Fibroblast of gingiva (primary cell): Measurements from ENCODE around the gene TMEM204.
A peak's percentile ranks its signal among the peaks of the same experiment; 100 is the strongest.

Experiments used
- DNase-seq: peaks from one replicate; pipeline ENCODE4 v3.0.0-alpha.2; 2011; ENCODE audit warnings: low read depth

TMEM204 gene

GRCh38 chr16:1533443-1533951 is at the start of gene TMEM204:
Gene TMEM204 (plus strand): TSS chr16:1533666. CDS start chr16:1534276, 610 bp downstream.
- DNase-seq, result peak; percentile 89

GRCh38 chr16:1485847-1486496 is 47.5 kb upstream of the TMEM204 start:
- DNase-seq, result no peak

- DNase-seq, result no peak
Measured at GRCh38 chr16:1486551-1487390, 46.7 kb upstream of the TMEM204 start.

- no peak for DNase-seq
Measured at GRCh38 chr16:1487395-1488053, 45.9 kb upstream of the TMEM204 start.

DNA sequence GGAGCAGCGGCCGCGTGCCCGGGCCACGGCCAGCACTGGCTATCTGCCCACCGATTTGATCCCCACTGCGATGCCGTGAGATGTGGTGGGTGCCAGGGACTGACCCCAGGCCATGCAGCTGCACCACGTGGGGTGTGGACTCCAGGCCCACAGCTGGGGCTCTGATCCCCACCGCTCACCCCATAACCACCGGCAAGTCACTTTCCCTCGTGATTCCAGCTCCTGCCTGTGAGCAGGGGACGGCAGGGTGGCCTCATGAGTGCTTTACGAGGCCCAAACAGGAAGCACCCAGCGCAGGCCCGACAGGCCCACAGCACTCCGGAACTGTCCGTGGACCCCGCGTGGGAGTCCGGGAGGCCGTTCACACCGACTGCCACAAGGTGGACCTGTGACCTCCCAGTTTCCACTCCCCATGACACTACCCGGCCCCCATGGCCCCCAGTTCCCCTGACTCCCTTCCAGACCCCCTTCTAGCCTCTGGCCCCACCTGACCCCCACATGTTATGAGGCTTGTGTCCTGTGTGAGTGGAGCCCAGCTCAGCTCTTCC is 45.3 kb upstream of the TMEM204 start:
- DNase-seq, result no peak

GRCh38 chr16:1488619-1489018 is 44.8 kb upstream of the TMEM204 start, which contains the start of gene PTX4:
Gene PTX4 (minus strand): TSS chr16:1488944. CDS start chr16:1488909, 35 bp downstream.
- no peak for DNase-seq

- no peak for DNase-seq
Measured at GRCh38 chr16:1489077-1489476, 44.4 kb upstream of the TMEM204 start.

GRCh38 chr16:1491327-1491726 is 42.1 kb upstream of the TMEM204 start:
- no peak for DNase-seq

DNA sequence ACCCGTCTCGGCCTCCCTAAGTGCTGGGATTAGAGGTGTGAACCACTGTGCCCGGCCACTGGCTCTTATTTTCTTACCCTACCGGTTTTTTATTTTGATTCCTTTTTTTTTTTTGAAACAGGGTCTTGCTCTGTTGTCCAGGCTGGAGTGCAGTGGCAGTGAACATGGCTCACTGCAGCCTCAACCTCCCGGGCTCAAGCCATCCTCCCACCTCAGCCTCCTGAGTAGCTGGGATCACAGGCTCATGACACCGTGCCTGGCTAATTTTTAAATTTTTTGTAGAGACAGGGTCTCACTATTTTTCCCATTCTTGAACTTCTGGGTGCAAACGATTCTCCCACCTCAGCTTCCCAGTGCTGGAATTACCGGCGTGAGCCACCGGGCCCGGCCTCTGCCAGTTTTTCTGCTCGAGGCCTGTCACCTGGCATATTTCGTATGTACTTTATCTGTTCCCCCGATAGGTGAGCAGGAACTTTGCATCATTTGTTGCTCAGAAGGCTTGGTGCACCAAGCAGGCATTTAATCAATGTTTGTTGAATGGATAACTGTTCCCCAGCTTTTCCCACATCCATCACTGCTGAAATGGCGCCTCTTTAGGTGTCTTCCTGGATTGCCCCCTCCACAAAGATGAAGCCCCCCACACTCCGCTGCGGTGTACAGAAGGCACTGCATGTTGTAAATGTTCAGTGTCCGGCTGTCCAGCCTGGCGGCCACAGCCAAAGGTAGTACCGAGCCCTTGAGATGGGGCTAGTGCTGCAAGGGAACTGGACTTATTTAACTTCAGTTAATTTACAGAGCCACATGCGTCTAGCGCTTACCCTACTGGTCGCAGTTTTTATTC is 41.2 kb upstream of the TMEM204 start:
- no peak for DNase-seq

DNA sequence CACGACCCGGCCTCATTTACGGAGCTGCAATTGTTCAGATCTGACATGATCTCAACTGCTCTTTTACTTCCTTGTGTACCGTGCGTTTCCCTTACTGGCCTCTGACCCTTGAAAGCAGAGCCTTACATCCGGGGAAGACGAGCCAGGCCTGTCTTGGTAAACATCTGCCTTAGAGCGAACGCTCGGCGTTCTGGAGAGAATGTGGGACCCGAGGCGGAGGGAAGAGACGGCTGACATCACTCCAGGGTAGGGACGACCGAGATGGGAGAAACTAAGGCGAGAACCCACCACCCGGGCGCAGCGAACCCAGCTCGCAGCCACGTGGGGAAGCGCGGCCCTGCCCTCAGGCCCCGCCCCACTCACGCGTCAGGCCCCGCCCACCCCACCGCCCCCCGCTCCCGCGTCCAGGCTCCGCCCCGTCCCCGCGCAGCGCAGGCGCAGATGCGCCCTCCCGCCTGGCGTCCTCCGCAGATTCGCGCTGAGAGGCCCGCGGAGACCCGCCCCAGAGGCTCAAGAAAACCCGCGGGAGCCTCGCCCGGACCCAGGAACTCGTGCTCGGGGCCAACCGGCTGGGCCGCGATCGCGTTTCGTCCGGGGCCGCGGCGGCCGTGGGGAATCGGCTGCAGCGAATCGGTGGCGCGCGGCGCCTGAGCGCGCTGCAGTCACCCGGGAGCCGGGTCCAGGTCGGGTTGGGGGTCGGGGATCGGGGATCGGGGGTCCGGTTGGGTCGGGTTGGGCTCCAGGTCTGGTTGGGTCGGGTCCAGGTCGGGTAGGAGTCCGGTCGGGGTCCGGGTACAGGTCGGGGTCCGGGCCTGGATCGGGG is 40.3 kb upstream of the TMEM204 start, which contains the start of gene TELO2:
TELO2 (plus strand) TSS at position 438 of the 823 bp plus-strand sequence. CDS start 922 bp downstream, outside the sequence.
- peak; percentile 65 for DNase-seq

GRCh38 chr16:1493746-1494094 is 39.7 kb upstream of the TMEM204 start:
- no peak for DNase-seq

- DNase-seq, result peak; percentile 83
Measured at GRCh38 chr16:1494129-1494640, 39.3 kb upstream of the TMEM204 start.

DNA sequence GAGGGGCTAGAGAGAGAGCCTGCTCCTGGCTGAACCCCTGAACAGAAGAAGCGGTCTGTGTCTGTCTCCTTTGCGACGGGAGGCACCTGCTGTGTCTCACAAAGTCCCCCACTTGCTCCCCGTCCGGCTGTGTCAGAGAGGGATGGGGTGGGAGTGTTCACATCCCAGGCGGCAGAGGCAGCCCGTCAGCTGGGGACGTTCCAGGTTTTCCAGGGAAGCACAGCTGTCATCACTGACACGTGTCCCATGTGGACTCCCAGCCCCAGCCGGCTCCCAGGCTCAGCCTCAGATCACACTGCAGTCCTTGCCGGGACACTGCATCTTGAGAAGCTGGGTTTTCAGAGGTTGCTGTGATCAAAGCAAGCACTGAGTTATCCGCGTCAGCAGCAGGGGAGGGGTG is 38.8 kb upstream of the TMEM204 start:
- DNase-seq, result no peak

GRCh38 chr16:1495211-1495888 is 38.1 kb upstream of the TMEM204 start:
- no peak for DNase-seq

DNA sequence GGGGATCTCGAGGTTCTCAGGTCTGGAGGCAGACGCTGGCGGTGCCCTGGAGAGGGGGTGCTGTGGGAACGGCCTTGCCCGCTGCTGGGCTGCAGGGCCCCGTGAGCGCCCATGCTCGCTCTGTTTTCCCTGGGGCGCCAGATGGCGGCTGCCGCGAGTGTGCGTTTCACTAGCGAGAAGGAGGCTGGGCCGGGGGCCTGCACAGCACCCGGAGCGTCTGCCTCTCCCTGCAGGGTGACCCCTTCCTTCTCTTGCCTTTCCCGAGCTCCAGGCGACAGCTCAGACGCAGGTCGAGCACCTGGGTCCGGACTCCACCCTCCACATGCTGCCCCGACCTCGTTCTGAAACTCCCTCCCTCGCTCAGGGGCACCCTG is 37.6 kb upstream of the TMEM204 start:
- DNase-seq, result no peak

GRCh38 chr16:1496464-1496863 is 37.0 kb upstream of the TMEM204 start:
- no peak for DNase-seq

DNA sequence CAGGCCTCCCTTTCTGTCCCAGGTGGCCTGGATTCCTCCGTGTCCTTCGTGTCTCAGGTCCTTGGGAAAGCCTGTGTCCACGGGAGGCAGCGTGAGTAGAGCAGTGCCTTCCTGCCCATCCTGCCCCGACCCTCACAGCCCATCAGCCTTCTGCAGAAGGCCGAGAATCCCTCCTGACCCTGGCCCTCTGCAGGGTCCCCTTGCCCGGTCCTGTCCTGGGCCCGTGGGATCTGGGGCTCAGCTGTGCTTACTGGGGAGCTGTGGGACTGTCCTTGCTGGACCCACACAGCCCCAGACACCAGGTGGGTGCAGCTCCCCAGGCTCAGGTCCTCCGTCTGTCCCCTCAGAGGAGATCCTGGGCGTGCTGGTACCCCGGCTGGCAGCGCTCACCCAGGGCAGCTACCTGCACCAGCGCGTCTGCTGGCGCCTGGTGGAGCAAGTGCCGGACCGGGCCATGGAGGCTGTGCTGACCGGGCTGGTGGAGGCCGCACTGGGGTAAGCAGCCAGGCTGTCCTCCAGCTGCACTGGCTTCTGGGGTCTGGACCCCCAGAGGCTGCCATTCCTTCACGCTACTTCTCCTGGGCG is 36.4 kb upstream of the TMEM204 start:
- no peak for DNase-seq

- no peak for DNase-seq
Measured at GRCh38 chr16:1498899-1499676, 34.4 kb upstream of the TMEM204 start.
